ENCODE data around the gene MFAP5.
A peak's percentile ranks its signal among the peaks of the same experiment; 100 is the strongest.
"Not testable (repeated sequence)": the region's sequence is repeated elsewhere in the genome, so short reads cannot be mapped to it uniquely, and the experiment has no call there.

MFAP5 gene

DNA sequence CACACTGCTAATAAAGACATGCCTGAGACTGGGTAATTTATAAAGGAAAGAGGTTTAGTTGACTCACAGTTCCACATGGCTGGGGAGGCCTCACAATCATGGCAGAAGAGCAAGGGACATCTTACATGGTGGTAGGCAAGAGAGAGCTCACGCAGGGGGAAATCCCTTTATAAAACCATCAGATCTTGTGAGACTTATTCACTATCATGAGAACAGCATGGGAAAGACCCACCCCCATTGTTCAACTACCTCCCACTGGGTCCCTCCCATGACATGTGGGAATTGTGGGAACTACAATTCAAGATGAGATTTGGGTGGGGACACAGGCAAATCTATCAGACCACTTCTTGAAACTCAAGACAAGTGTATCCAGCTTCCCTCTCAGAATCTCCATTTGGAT is 48.7 kb downstream of the MFAP5 start:
- H3K27ac Mint-ChIP-seq, H3K9me3 Mint-ChIP-seq, H3K4me3 Mint-ChIP-seq, H3K4me1 Mint-ChIP-seq, H3K36me3 Mint-ChIP-seq, H3K27me3 Mint-ChIP-seq: not testable (repeated sequence)

DNA sequence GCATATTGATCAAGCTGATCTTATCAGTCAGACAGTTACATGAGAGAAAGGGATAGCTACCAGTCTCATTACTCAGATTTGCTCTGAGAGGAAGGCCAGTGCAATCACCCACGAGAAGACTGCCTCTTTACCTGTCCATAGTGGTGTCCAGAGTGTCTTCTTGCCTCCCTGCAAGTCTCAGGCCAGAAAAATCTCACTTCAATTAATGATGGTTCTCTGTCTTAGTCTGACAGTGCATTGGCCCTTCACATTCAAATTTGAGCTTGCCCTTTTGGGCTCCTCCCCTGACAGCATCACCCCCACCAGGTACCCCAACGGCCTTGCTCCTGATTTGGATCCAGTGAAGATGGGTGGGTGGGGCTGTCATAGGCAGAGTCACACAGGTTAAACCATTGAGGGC is 50.0 kb downstream of the MFAP5 start, which contains the start of gene AICDA:
Gene AICDA, minus strand, starts transcription at position 231 of the 400 bp plus-strand sequence. Its CDS starts 92 bp downstream, at position 139.
- Mint-ChIP-seq H3K4me3 (no peak within 1 kb of the TSS), H3K27me3 (no peaks in the 10 kb centered on the region), H3K27ac (no peak within 1 kb of the TSS), H3K36me3 (no peaks in the 10 kb centered on the region), H3K4me1 (peaks cover 10% of the 10 kb centered on the region), H3K9me3 (no peaks in the 10 kb centered on the region)

DNA sequence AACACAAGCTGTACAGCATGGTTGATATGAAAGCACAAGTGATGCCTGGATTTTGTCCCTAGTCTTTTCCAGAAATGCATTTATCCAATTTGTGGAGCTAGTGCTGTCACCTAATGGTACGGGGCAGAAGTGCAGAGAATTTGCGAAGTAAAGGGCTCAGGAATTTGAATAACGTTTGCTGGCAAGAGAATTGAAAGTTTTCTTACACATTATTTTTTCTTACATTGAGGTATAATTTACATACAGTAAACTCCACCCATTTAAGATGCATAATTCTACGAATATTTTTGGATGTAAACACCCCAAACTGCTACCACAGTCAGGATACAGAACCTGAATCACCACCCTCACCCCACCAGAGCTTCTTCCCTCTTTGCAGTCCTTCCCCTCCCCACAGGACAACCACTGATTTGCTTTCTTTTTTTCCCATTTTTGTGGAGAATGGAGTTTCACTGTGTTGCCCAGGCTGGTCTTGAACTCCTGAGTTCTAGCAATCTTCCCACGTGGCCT is 53.5 kb downstream of the MFAP5 start:
- peak overlapping the region; percentile 79 for H3K4me3 Mint-ChIP-seq
- no peak overlapping the region for H3K27ac Mint-ChIP-seq
- no peaks in the 10 kb centered on the region for H3K9me3 Mint-ChIP-seq
- peaks cover 3% of the 10 kb centered on the region for H3K27me3 Mint-ChIP-seq
- H3K36me3 Mint-ChIP-seq = no peaks in the 10 kb centered on the region
- H3K4me1 Mint-ChIP-seq = peaks cover 10% of the 10 kb centered on the region

DNA sequence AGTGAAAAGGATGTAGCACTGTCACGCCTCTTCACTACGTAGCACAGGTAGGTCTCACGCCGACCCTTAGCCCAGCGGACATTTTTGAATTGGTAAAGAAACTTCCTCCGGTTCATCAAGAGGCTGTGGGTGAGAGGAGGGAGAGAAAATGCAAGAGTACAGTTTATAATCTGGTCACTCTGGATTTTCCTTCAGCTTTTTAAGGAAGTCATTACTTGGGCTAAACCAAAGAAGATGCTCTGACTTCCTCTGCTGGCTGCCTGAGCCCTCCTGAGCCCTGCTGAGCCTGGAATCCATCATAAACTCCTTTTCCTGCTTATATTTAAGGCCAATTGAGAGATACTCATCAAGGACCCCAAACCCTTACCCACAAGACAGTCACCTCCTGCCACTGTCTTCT is 55.7 kb downstream of the MFAP5 start:
- Mint-ChIP-seq H3K36me3 (no peaks in the 10 kb centered on the region), H3K9me3 (no peaks in the 10 kb centered on the region), H3K27me3 (peaks cover 4% of the 10 kb centered on the region), H3K4me1 (peaks cover 10% of the 10 kb centered on the region), H3K27ac (no peak overlapping the region), H3K4me3 (no peak overlapping the region)

DNA sequence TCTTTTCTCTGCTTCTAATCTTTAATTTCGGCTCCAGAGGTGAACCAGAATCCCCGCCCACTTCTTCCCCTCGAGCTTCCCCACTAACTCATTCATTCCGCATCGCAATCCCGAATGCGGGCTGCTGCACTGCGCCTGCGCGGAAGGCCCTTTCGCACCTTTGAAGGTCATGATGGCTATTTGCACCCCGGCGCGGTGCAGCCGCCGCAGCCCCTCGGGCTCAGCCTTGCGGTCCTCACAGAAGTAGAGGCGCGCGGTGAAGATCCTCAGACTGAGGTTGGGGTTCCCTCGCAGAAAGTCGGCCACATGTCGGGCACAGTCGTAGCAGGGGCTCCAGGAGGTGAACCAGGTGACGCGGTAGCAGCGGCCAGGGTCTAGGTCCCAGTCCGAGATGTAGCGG is 57.6 kb downstream of the MFAP5 start:
- Mint-ChIP-seq H3K36me3 (no peaks in the 10 kb centered on the region), H3K4me3 (no peak overlapping the region), H3K27me3 (peaks cover 4% of the 10 kb centered on the region), H3K4me1 (peaks cover 10% of the 10 kb centered on the region), H3K27ac (no peak overlapping the region), H3K9me3 (no peaks in the 10 kb centered on the region)

DNA sequence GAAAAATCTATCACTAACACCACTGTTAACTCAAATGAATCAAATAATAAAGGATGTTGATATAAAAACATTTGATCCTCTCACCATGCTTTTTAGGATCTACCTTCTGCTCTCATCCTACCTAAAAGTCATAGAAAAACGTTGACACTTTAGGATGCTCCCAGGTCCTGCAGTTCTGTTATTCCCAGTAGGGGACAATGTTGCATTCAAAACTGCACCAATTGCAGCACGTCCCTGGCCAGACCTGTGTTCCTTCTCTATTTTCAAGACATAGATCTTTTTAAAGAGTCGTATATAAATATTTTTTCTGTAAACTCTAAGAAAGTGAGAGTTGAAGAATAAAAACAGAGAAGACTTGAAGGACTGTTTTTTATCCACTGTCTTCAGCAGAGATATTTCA is 58.8 kb downstream of the MFAP5 start:
- no peaks in the 10 kb centered on the region for H3K36me3 Mint-ChIP-seq
- H3K27ac Mint-ChIP-seq = no peak overlapping the region
- peaks cover 4% of the 10 kb centered on the region for H3K27me3 Mint-ChIP-seq
- no peaks in the 10 kb centered on the region for H3K9me3 Mint-ChIP-seq
- H3K4me3 Mint-ChIP-seq = no peak overlapping the region
- peaks cover 1% of the 10 kb centered on the region for H3K4me1 Mint-ChIP-seq

DNA sequence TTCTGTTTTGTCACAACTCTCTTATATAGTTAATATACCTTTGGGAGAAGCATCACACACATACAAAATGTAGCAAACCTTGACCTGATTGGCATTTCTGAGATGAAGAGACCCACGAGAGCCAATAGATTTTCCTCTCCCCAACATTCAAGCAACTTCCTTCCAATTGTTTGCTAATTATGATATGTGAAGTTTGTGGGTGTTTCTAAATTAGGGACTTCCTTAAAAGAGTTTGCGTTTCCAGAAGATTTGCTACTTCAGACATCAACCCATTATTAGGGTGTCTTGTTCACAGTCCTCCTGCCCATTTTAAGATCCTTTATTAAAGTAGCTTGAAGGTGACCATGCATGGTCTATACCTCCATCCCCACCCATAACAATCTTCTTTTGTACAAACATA is 59.3 kb downstream of the MFAP5 start:
- Mint-ChIP-seq H3K27me3 (peaks cover 4% of the 10 kb centered on the region), H3K27ac (no peak overlapping the region), H3K9me3 (no peaks in the 10 kb centered on the region), H3K4me1 (no peaks in the 10 kb centered on the region), H3K36me3 (no peaks in the 10 kb centered on the region), H3K4me3 (no peak overlapping the region)

DNA sequence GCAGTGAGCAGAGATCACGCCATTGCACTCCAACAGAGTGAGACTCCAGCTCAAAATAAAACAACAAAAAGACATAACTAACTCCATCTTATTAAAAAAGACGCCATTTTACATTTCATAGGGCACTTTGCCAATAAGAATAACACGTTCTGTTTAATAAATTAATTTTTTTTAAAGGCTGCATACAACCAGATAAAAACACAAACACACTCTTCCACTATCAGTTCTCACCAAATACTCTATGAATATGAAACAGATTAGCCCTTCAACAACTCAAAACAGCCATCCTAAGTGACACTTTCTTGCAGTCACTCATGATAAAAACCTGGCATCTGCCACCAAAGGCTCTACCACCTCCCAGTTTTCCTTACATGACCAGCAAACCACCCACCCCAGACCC is 66.1 kb downstream of the MFAP5 start:
- no peaks in the 10 kb centered on the region for H3K36me3 Mint-ChIP-seq
- H3K4me3 Mint-ChIP-seq = no peak overlapping the region
- no peaks in the 10 kb centered on the region for H3K4me1 Mint-ChIP-seq
- no peaks in the 10 kb centered on the region for H3K27me3 Mint-ChIP-seq
- no peak overlapping the region for H3K27ac Mint-ChIP-seq
- H3K9me3 Mint-ChIP-seq = no peaks in the 10 kb centered on the region
